HepG2 (cell line): ENCODE results near the gene PSMD12. TPM values are rescaled to one million over a fixed set of nuclear protein-coding genes. Genes with fewer than 3 reads are reported as not detected.

Experiments used
- ARHGAP35 ChIP-seq: sonication (generic); formaldehyde crosslinking; IDR thresholded peaks from 2 replicates; pipeline ENCODE4 v1.9.0; 2022; ENCODE audit warnings: mild to moderate bottlenecking, inconsistent platforms, moderate library complexity, missing genetic modification reagents, borderline replicate concordance
- BCL6 ChIP-seq: IDR thresholded peaks from 2 replicates; pipeline ENCODE4 v1.6.1; 2016; ENCODE audit warnings: missing genetic modification reagents, missing compliant biosample characterization
- DMAP1 ChIP-seq: IDR thresholded peaks from 2 replicates; pipeline ENCODE4 v1.6.1; 2016
- MEIS2 ChIP-seq: sonication (generic); formaldehyde crosslinking; IDR thresholded peaks from 2 replicates; pipeline ENCODE4 v1.9.0; 2021; ENCODE audit warnings: mild to moderate bottlenecking, missing genetic modification reagents
- NCOA1 ChIP-seq: sonication (generic); formaldehyde crosslinking; IDR thresholded peaks from 2 replicates; pipeline ENCODE4 v1.9.0; 2021; ENCODE audit warnings: missing genetic modification reagents
- NCOA2 ChIP-seq: sonication (generic); formaldehyde crosslinking; IDR thresholded peaks from 2 replicates; pipeline ENCODE4 v1.8.0; 2022; ENCODE audit warnings: inconsistent platforms
- NFKB2 ChIP-seq: sonication (generic); formaldehyde crosslinking; IDR thresholded peaks from 2 replicates; pipeline ENCODE4 v1.4.0; 2020; ENCODE audit warnings: missing genetic modification reagents, borderline replicate concordance
- PRMT3 ChIP-seq: sonication (generic); formaldehyde crosslinking; IDR thresholded peaks from 2 replicates; pipeline ENCODE4 v1.8.1; 2022; ENCODE audit warnings: low read depth, mild to moderate bottlenecking, moderate library complexity, missing genetic modification reagents, borderline replicate concordance
- RAD21 ChIP-seq: fragments of 450-650 bp; formaldehyde crosslinking; IDR thresholded peaks from 2 replicates; pipeline ENCODE4 v1.5.0; 2020; ENCODE audit warnings: mild to moderate bottlenecking
- RNF2 ChIP-seq: fragments of 450-650 bp; conservative IDR thresholded peaks from 2 replicates; pipeline ENCODE4 v1.6.1; 2016; ENCODE audit warnings: low read depth
- SIX1 ChIP-seq: sonication (generic); formaldehyde crosslinking; IDR thresholded peaks from 2 replicates; pipeline ENCODE4 v1.4.0; 2020; ENCODE audit warnings: missing genetic modification reagents, borderline replicate concordance
- SIX4 ChIP-seq: sonication (generic); formaldehyde crosslinking; IDR thresholded peaks from 2 replicates; pipeline ENCODE4 v1.4.0; 2020; ENCODE audit warnings: missing genetic modification reagents
- TAF1 ChIP-seq: sonication (generic); formaldehyde crosslinking; IDR thresholded peaks from 2 replicates; pipeline ENCODE4 v1.4.0; 2020; ENCODE audit warnings: missing genetic modification reagents
- ZBTB20 ChIP-seq: sonication (generic); formaldehyde crosslinking; IDR thresholded peaks from 2 replicates; pipeline ENCODE4 v1.8.1; 2023; ENCODE audit warnings: missing genetic modification reagents, low read depth, mild to moderate bottlenecking, borderline replicate concordance
- ZFP36L1 ChIP-seq: sonication (generic); formaldehyde crosslinking; IDR thresholded peaks from 2 replicates; pipeline ENCODE4 v1.8.0; 2022; ENCODE audit warnings: mild to moderate bottlenecking, missing genetic modification reagents, moderate library complexity
- ZNF263 ChIP-seq: sonication (generic); formaldehyde crosslinking; IDR thresholded peaks from 2 replicates; pipeline ENCODE4 v1.4.0; 2020; ENCODE audit warnings: missing genetic modification reagents
- ZNF749 ChIP-seq: sonication (generic); formaldehyde crosslinking; IDR thresholded peaks from 2 replicates; pipeline ENCODE4 v1.8.0; 2022; ENCODE audit warnings: mild to moderate bottlenecking, missing genetic modification reagents, moderate library complexity, borderline replicate concordance
- ZNF776 ChIP-seq: sonication (generic); formaldehyde crosslinking; IDR thresholded peaks from 2 replicates; pipeline ENCODE4 v1.4.0; 2020; ENCODE audit warnings: mild to moderate bottlenecking, missing genetic modification reagents
- polyA plus RNA-seq, 8 experiments: library from polyadenylated mRNA; depleted of rRNA in 3 of 8; stranded (reverse) in 7 of 8; unstranded in 1 of 8; fragments of >200 nt; fragmentation: Illumina TruSeq in 4 of 8; extraction: Trizol in 4 of 8; gene quantifications; 2 replicates each; pipeline versions ENCODE4 v1.2.1 to v1.2.3, GENCODE V29; 2011 to 2016; ENCODE audit warnings: low read depth in 4 of 8, missing spikeins in 1 of 8, mixed read lengths in 1 of 8; ENCODE audit not compliant: insufficient read depth in 1 of 8
- total RNA-seq, 5 experiments: library from RNA; depleted of rRNA; stranded (reverse); fragments of >200 nt; fragmentation: Illumina TruSeq; extraction: Trizol; gene quantifications; 2 replicates each; pipeline ENCODE4 v1.2.3, GENCODE V29; 2016; ENCODE audit warnings: low read depth in 1 of 5
- TF ChIP-seq, protein P1 (sequence below): sonication (generic); formaldehyde crosslinking; IDR thresholded peaks from 2 replicates; pipeline ENCODE4 v1.8.0; 2022; ENCODE audit warnings: mild to moderate bottlenecking, missing genetic modification reagents; ENCODE audit not compliant: insufficient replicate concordance
- TF ChIP-seq, protein P2 (sequence below): sonication (generic); formaldehyde crosslinking; IDR thresholded peaks from 2 replicates; pipeline ENCODE4 v1.4.0; 2020; ENCODE audit warnings: mild to moderate bottlenecking, missing genetic modification reagents

The PSMD12 gene
- total and polyA plus RNA-seq, 2 of the 13 experiments (the other 11 are each of a cell fraction or from before 2014, with no cell fraction given), result 27.4 to 71.7 TPM

- TF ChIP-seq PRMT3 (CRISPR knock-in tag) (0 out of 2 replicates have a peak, but pooled peaks have one; percentile 15), SIX1 (CRISPR knock-in tag) (no peak), MEIS2 (CRISPR knock-in tag) (peak; percentile 42; the same call in 1 of the 2 replicates), ZNF263 (peak; percentile 89), NCOA1 (CRISPR knock-in tag) (no peak), RNF2 (peak; percentile 32; the same call in 1 of the 2 replicates), BCL6 (no peak), ARHGAP35 (CRISPR knock-in tag) (peak; percentile 5; the same call in 1 of the 2 replicates), NCOA2 (CRISPR knock-in tag) (0 out of 2 replicates have a peak, but pooled peaks have one; percentile 11), TAF1 (CRISPR knock-in tag) (0 out of 2 replicates have a peak, but pooled peaks have one; percentile 6), RAD21 (peak; percentile 15; the same call in 1 of the 2 replicates), SIX4 (CRISPR knock-in tag) (no peak), ZFP36L1 (CRISPR knock-in tag) (no peak), DMAP1 (CRISPR knock-in tag) (peak; percentile 20; the same call in 1 of the 2 replicates), NFKB2 (CRISPR knock-in tag) (no peak; the same call in 1 of the 2 replicates), ZNF749 (0 out of 2 replicates have a peak, but pooled peaks have one; percentile 30), ZNF776 (CRISPR knock-in tag) (peak; percentile 62; the same call in 1 of the 2 replicates), ZBTB20 (CRISPR knock-in tag) (no peak)
- TF ChIP-seq, protein P1, sequence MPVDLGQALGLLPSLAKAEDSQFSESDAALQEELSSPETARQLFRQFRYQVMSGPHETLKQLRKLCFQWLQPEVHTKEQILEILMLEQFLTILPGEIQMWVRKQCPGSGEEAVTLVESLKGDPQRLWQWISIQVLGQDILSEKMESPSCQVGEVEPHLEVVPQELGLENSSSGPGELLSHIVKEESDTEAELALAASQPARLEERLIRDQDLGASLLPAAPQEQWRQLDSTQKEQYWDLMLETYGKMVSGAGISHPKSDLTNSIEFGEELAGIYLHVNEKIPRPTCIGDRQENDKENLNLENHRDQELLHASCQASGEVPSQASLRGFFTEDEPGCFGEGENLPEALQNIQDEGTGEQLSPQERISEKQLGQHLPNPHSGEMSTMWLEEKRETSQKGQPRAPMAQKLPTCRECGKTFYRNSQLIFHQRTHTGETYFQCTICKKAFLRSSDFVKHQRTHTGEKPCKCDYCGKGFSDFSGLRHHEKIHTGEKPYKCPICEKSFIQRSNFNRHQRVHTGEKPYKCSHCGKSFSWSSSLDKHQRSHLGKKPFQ (CRISPR knock-in tag), result peak; percentile 23
- TF ChIP-seq, protein P2, sequence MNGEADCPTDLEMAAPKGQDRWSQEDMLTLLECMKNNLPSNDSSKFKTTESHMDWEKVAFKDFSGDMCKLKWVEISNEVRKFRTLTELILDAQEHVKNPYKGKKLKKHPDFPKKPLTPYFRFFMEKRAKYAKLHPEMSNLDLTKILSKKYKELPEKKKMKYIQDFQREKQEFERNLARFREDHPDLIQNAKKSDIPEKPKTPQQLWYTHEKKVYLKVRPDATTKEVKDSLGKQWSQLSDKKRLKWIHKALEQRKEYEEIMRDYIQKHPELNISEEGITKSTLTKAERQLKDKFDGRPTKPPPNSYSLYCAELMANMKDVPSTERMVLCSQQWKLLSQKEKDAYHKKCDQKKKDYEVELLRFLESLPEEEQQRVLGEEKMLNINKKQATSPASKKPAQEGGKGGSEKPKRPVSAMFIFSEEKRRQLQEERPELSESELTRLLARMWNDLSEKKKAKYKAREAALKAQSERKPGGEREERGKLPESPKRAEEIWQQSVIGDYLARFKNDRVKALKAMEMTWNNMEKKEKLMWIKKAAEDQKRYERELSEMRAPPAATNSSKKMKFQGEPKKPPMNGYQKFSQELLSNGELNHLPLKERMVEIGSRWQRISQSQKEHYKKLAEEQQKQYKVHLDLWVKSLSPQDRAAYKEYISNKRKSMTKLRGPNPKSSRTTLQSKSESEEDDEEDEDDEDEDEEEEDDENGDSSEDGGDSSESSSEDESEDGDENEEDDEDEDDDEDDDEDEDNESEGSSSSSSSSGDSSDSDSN (CRISPR knock-in tag), result peak; percentile 86; the same call in 1 of the 2 replicates
Observed at GRCh38 chr17:67377488-67378453, 11.4 kb upstream of the PSMD12 start (continued).
